Neural cell (in vitro differentiated cells): ENCODE measurements around the gene KRT10. TPM values are rescaled to one million over a fixed set of nuclear protein-coding genes. Genes with fewer than 3 reads are reported as not detected.

Experiments
- H2AFZ ChIP-seq: fragments of 200-600, 300-800 bp; sonication (generic), shearing (Covaris generic); 2 replicates; pipeline ENCODE4 v1.6.0; 2014; ENCODE audit warnings: low read depth, mild to moderate bottlenecking, antibody characterized with exemption, low read length, moderate library complexity
- H3F3A ChIP-seq: fragments of 200-600 bp; shearing (Covaris generic); 2 replicates; pipeline ENCODE4 v1.6.1; 2016; ENCODE audit warnings: mild to moderate bottlenecking, moderate library complexity, mixed read lengths, antibody characterized with exemption, low read length; ENCODE audit not compliant: insufficient read depth, poor library complexity, severe bottlenecking
- H3K27ac ChIP-seq: fragments of 200-600, 300-800 bp; sonication (generic), shearing (Covaris generic); 2 replicates; pipeline ENCODE4 v1.5.1; 2014; ENCODE audit warnings: mild to moderate bottlenecking, low read length, moderate library complexity
- H3K27me3 ChIP-seq: fragments of 300-800, 200-600 bp; sonication (generic), shearing (Covaris generic); 2 replicates; pipeline ENCODE4 v1.6.0; 2014; ENCODE audit warnings: mild to moderate bottlenecking, low read depth, low read length, moderate library complexity; ENCODE audit not compliant: insufficient read depth
- H3K36me3 ChIP-seq: fragments of 300-800, 200-600 bp; sonication (generic), shearing (Covaris generic); 2 replicates; pipeline ENCODE4 v1.5.1; 2014; ENCODE audit warnings: mild to moderate bottlenecking, antibody characterized with exemption, low read length, moderate library complexity; ENCODE audit not compliant: insufficient read depth
- H3K4me2 ChIP-seq: fragments of 300-800, 200-600 bp; sonication (generic), shearing (Covaris generic); 2 replicates; pipeline ENCODE4 v1.6.0; 2014; ENCODE audit warnings: mild to moderate bottlenecking, low read length
- H3K4me3 ChIP-seq: fragments of 300-800, 200-600 bp; sonication (generic), shearing (Covaris generic); 2 replicates; pipeline ENCODE4 v1.5.1; 2014; ENCODE audit warnings: mild to moderate bottlenecking, low read length, moderate library complexity
- H3K79me2 ChIP-seq: fragments of 200-600 bp; shearing (Covaris generic); replicated peaks from 2 replicates; pipeline ENCODE4 v1.6.0; 2014; ENCODE audit warnings: mild to moderate bottlenecking, low read length, moderate library complexity; ENCODE audit not compliant: insufficient read depth
- H3K9ac ChIP-seq: fragments of 300-800, 200-600 bp; sonication (generic), shearing (Covaris generic); 2 replicates; pipeline ENCODE4 v1.6.1; 2016; ENCODE audit warnings: mild to moderate bottlenecking, low read length, mixed read lengths
- H3K9me2 ChIP-seq: fragments of 200-600 bp; shearing (Covaris generic); 2 replicates; pipeline ENCODE4 v1.6.1; 2016; ENCODE audit warnings: mild to moderate bottlenecking, low read length, mixed read lengths; ENCODE audit not compliant: insufficient read depth
- H3K9me3 ChIP-seq: fragments of 200-600, 300-800 bp; sonication (generic), shearing (Covaris generic); 2 replicates; pipeline ENCODE4 v1.6.1; 2016; ENCODE audit warnings: mild to moderate bottlenecking, mixed run types, low read length, moderate library complexity, mixed read lengths
- H4K20me1 ChIP-seq: fragments of 200-600 bp; shearing (Covaris generic); 2 replicates; pipeline ENCODE4 v1.6.1; 2016; ENCODE audit warnings: mild to moderate bottlenecking, mixed run types; ENCODE audit not compliant: insufficient read depth
- EP300 ChIP-seq: fragments of 450-650 bp; conservative IDR thresholded peaks from 2 replicates; pipeline ENCODE4 v1.6.1; 2014; ENCODE audit warnings: antibody characterized with exemption, mild to moderate bottlenecking, moderate library complexity; ENCODE audit not compliant: poor library complexity, severe bottlenecking
- EZH2 ChIP-seq: fragments of 200-600, 300-800 bp; shearing (Covaris generic), sonication (generic); IDR thresholded peaks from 2 replicates; pipeline ENCODE4 v1.6.1; 2014; ENCODE audit warnings: antibody characterized with exemption, low read length, borderline replicate concordance, mild to moderate bottlenecking; ENCODE audit not compliant: insufficient read depth, poor library complexity, severe bottlenecking
- MXI1 ChIP-seq: fragments of 450-650 bp; conservative IDR thresholded peaks from 2 replicates; pipeline ENCODE4 v1.6.1; 2014; ENCODE audit warnings: antibody characterized with exemption, mild to moderate bottlenecking; ENCODE audit not compliant: poor library complexity, severe bottlenecking
- POLR2AphosphoS5 ChIP-seq: IDR thresholded peaks from 2 replicates; pipeline ENCODE4 v1.6.1; 2012
- RAD21 ChIP-seq: fragments of 450-650 bp; conservative IDR thresholded peaks from 2 replicates; pipeline ENCODE4 v1.6.1; 2014; ENCODE audit warnings: antibody characterized with exemption, mild to moderate bottlenecking, moderate library complexity
- REST ChIP-seq: IDR thresholded peaks from 2 replicates; pipeline ENCODE4 v1.6.1; 2012; ENCODE audit warnings: borderline replicate concordance
- SMC3 ChIP-seq: fragments of 450-650 bp; conservative IDR thresholded peaks from 2 replicates; pipeline ENCODE4 v1.6.1; 2014; ENCODE audit warnings: antibody characterized with exemption, mild to moderate bottlenecking, moderate library complexity; ENCODE audit not compliant: poor library complexity
- TAF1 ChIP-seq: IDR thresholded peaks from 2 replicates; pipeline ENCODE4 v1.6.1; 2012; ENCODE audit warnings: low read depth
- polyA plus RNA-seq: library from polyadenylated mRNA; depleted of rRNA; stranded (reverse); fragments of >200 nt; gene quantifications from 2 replicates; pipeline ENCODE4 v1.2.3, GENCODE V29; 2014
- TF ChIP-seq, protein P1 (sequence below): fragments of 450-650 bp; IDR thresholded peaks from 2 replicates; pipeline ENCODE4 v1.5.1; 2014; ENCODE audit warnings: antibody characterized with exemption, mild to moderate bottlenecking, moderate library complexity; ENCODE audit not compliant: poor library complexity, severe bottlenecking

Gene KRT10
- polyA plus RNA-seq, 1 donor from 2014 or later: 54.2 TPM

- H3K4me2 ChIP-seq: no peak overlapping the region
- H3K9me2 ChIP-seq: no peaks in the 10 kb centered on the region
- H3K27me3 ChIP-seq: no peaks in the 10 kb centered on the region
- TF ChIP-seq POLR2AphosphoS5: no peak
- TF ChIP-seq SMC3: no peak
- no peak for TF ChIP-seq TAF1
- no peak for TF ChIP-seq REST
- no peak for TF ChIP-seq RAD21
- TF ChIP-seq MXI1: no peak
- TF ChIP-seq EP300: no peak
- TF ChIP-seq, protein P1, sequence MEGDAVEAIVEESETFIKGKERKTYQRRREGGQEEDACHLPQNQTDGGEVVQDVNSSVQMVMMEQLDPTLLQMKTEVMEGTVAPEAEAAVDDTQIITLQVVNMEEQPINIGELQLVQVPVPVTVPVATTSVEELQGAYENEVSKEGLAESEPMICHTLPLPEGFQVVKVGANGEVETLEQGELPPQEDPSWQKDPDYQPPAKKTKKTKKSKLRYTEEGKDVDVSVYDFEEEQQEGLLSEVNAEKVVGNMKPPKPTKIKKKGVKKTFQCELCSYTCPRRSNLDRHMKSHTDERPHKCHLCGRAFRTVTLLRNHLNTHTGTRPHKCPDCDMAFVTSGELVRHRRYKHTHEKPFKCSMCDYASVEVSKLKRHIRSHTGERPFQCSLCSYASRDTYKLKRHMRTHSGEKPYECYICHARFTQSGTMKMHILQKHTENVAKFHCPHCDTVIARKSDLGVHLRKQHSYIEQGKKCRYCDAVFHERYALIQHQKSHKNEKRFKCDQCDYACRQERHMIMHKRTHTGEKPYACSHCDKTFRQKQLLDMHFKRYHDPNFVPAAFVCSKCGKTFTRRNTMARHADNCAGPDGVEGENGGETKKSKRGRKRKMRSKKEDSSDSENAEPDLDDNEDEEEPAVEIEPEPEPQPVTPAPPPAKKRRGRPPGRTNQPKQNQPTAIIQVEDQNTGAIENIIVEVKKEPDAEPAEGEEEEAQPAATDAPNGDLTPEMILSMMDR: no peak
- TF ChIP-seq EZH2: no peak
- H3K9me3 ChIP-seq: no peaks in the 10 kb centered on the region
- H3K36me3 ChIP-seq: no peaks in the 10 kb centered on the region
- no peaks in the 10 kb centered on the region for H3F3A ChIP-seq
- no peaks in the 10 kb centered on the region for H4K20me1 ChIP-seq
- H2AFZ ChIP-seq: no peak overlapping the region
- no peak overlapping the region for H3K9ac ChIP-seq
- no peaks in the 10 kb centered on the region for H3K79me2 ChIP-seq
- H3K4me3 ChIP-seq: no peak overlapping the region
- no peak overlapping the region for H3K27ac ChIP-seq
These were observed 28.6 kb downstream of the KRT10 start for GRCh38 chr17:40793832-40794231.

DNA sequence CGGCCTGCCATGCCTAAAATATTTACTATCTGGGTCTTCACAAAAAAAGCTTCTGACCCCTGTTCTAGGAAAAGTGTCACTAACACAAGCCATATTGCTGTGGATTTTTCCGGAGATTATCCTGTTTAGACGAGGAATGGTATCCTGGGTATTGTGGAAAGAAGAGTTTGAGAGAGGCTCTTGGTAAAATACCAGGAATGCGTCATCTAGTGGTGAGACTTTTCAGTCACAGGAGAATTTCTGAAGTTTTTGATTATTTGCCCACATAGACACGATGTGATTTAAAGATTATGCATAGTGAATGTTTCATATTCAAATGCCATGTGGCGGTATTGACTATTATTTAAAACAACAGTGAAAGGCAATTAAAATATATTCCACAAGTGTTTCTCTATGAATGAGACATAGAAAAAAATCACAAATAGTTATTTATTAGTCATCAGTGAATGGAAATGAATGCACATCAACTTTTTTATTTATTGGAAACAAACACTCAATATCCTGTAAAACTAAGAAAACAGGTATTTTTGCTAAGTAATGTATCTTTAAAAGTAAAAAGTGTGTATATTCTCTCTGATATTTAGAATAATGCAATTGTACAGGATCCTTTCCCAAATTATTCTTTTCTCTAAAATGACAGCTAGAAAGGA lies 30.5 kb downstream of the KRT10 start:
- H4K20me1 ChIP-seq: no peaks in the 10 kb centered on the region
- no peaks in the 10 kb centered on the region for H3F3A ChIP-seq
- no peak overlapping the region for H3K9ac ChIP-seq
- no peaks in the 10 kb centered on the region for H3K9me2 ChIP-seq
- no peak overlapping the region for H3K4me2 ChIP-seq
- H3K36me3 ChIP-seq: no peaks in the 10 kb centered on the region
- H3K79me2 ChIP-seq: no peaks in the 10 kb centered on the region
- no peak overlapping the region for H3K4me3 ChIP-seq
- TF ChIP-seq EP300: no peak
- TF ChIP-seq REST: no peak
- TF ChIP-seq, protein P1: peak; percentile 48
- no peak for TF ChIP-seq MXI1
- peak; percentile 36 for TF ChIP-seq RAD21
- peak; percentile 53 for TF ChIP-seq SMC3
- no peak for TF ChIP-seq EZH2
- TF ChIP-seq POLR2AphosphoS5: no peak
- no peak for TF ChIP-seq TAF1
- H3K27me3 ChIP-seq: no peaks in the 10 kb centered on the region
- H3K9me3 ChIP-seq: no peaks in the 10 kb centered on the region
- no peak overlapping the region for H2AFZ ChIP-seq
- H3K27ac ChIP-seq: no peak overlapping the region
